Fibroblast of lung (primary cell): ENCODE results near the gene TMA7B. TPM values are rescaled to one million over a fixed set of nuclear protein-coding genes. Genes with fewer than 3 reads are reported as not detected.

Experiments
- DNase-seq, 2 donors: peaks; one replicate each; pipeline versions ENCODE4 v3.0.0 to v3.0.0-alpha.2; 2010; ENCODE audit warnings: low read depth in 2 of 2
- H2AFZ ChIP-seq: 2 replicates; pipeline ENCODE4 v1.5.1; 2012; ENCODE audit warnings: low read length, control low read depth, inconsistent platforms
- H3K27ac ChIP-seq: 2 replicates; pipeline ENCODE4 v1.5.1; 2011; ENCODE audit warnings: low read length, control low read depth; ENCODE audit not compliant: insufficient read depth
- H3K27me3 ChIP-seq: 2 replicates; pipeline ENCODE4 v1.5.1; 2011; ENCODE audit warnings: mild to moderate bottlenecking, low read length; ENCODE audit not compliant: control insufficient read depth, insufficient read depth
- H3K36me3 ChIP-seq: 2 replicates; pipeline ENCODE4 v1.5.1; 2011; ENCODE audit warnings: low read length; ENCODE audit not compliant: control insufficient read depth, insufficient read depth
- H3K4me1 ChIP-seq: 2 replicates; pipeline ENCODE4 v1.5.1; 2011; ENCODE audit warnings: low read length; ENCODE audit not compliant: control insufficient read depth, insufficient read depth; ENCODE audit errors: extremely low read depth
- H3K4me2 ChIP-seq: 2 replicates; pipeline ENCODE4 v1.5.1; 2011; ENCODE audit warnings: low read length, control low read depth; ENCODE audit not compliant: insufficient read depth; ENCODE audit errors: extremely low read depth
- H3K4me3 ChIP-seq, 4 experiments: fragments of 200-600 bp in 1 of 4; sonication (generic) in 1 of 4; replicated peaks in 1 of 4; 2 replicates each; pipeline ENCODE4 v1.5.1; 2011 to 2016; ENCODE audit warnings: low read length in 4 of 4, low read depth in 3 of 4, mild to moderate bottlenecking in 3 of 4, control low read depth in 2 of 4, inconsistent platforms in 1 of 4, mixed read lengths in 1 of 4; ENCODE audit not compliant: insufficient read depth in 1 of 4; ENCODE audit errors: control extremely low read depth in 1 of 4
- H3K79me2 ChIP-seq: 2 replicates; pipeline ENCODE4 v1.5.1; 2012; ENCODE audit warnings: mild to moderate bottlenecking, low read length, inconsistent platforms; ENCODE audit not compliant: control insufficient read depth, insufficient read depth
- H3K9ac ChIP-seq: 2 replicates; pipeline ENCODE4 v1.5.1; 2011; ENCODE audit warnings: mild to moderate bottlenecking, low read length, control low read depth; ENCODE audit not compliant: insufficient read depth
- H3K9me3 ChIP-seq: 2 replicates; pipeline ENCODE4 v1.5.1; 2012; ENCODE audit warnings: low read depth, low read length; ENCODE audit not compliant: control insufficient read depth, insufficient read depth
- H4K20me1 ChIP-seq: 2 replicates; pipeline ENCODE4 v1.5.1; 2011; ENCODE audit warnings: low read length; ENCODE audit not compliant: control insufficient read depth, insufficient read depth; ENCODE audit errors: extremely low read depth
- EZH2 ChIP-seq: IDR thresholded peaks from 2 replicates; pipeline ENCODE4 v1.5.1; 2012; ENCODE audit warnings: low read length, control low read depth, mild to moderate bottlenecking; ENCODE audit errors: missing control alignments
- polyA plus RNA-seq, 2 donors: library from polyadenylated mRNA; depleted of rRNA in 1 of 2; stranded (reverse) in 1 of 2; unstranded in 1 of 2; fragments of >200 nt; gene quantifications; 2 replicates each; pipeline ENCODE4 v1.2.1, GENCODE V29; 2011 to 2012; ENCODE audit warnings: missing spikeins in 1 of 2
- total RNA-seq: library from RNA; depleted of rRNA; stranded (reverse); fragments of >200 nt; gene quantifications from 2 replicates; pipeline ENCODE4 v1.2.1, GENCODE V29; 2014
- TF ChIP-seq, protein P1 (sequence below), 2 donors: IDR thresholded peaks in 1 of 2; conservative IDR thresholded peaks in 1 of 2; 1 replicate in 1 of 2; 2 replicates in 1 of 2; pipeline ENCODE4 v1.5.1; 2011 to 2012; ENCODE audit warnings: low read length in 2 of 2, control low read depth in 1 of 2, inconsistent platforms in 1 of 2, low read depth in 1 of 2, mild to moderate bottlenecking in 1 of 2

The TMA7B gene
- total and polyA plus RNA-seq, 2 donors (not counting 1 experiment from before 2014, with no cell fraction given) = not detected

DNA sequence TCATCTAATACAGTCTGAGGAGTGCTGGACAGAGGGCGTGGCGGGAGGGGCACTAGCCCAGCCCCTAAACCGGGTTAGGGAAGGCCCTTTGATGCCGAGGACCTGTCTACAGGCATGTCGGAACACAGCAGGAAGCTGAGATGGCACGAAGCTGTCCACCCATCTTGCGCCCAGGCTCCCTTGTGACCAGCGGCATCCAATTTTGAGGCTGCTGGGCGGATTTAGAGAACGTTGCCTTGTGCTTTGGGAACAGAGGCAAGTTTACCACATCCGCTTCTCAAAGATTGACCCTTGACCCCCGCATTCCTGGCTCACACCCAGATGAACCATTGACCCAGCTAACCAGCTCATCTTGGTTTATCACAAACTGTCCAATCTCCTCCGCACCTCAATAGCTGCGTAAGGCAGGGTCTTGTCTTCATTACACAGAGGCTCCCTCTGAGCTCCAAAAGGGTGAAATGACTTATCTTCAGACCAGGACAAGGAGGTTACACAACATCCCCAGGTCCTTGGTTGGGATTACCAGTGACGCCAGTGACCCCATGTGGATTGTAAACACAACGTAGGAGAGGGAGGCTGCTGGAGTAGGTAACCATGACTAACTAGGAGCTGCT lies 39.1 kb downstream of the TMA7B start:
- no peak overlapping the region for H3K4me2 ChIP-seq
- H3K4me1 ChIP-seq = no peaks in the 10 kb centered on the region
- H3K27ac ChIP-seq = no peak overlapping the region
- H3K9ac ChIP-seq = no peak overlapping the region
- TF ChIP-seq, protein P1, sequence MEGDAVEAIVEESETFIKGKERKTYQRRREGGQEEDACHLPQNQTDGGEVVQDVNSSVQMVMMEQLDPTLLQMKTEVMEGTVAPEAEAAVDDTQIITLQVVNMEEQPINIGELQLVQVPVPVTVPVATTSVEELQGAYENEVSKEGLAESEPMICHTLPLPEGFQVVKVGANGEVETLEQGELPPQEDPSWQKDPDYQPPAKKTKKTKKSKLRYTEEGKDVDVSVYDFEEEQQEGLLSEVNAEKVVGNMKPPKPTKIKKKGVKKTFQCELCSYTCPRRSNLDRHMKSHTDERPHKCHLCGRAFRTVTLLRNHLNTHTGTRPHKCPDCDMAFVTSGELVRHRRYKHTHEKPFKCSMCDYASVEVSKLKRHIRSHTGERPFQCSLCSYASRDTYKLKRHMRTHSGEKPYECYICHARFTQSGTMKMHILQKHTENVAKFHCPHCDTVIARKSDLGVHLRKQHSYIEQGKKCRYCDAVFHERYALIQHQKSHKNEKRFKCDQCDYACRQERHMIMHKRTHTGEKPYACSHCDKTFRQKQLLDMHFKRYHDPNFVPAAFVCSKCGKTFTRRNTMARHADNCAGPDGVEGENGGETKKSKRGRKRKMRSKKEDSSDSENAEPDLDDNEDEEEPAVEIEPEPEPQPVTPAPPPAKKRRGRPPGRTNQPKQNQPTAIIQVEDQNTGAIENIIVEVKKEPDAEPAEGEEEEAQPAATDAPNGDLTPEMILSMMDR (conservative IDR thresholded peaks at IDR 0.05 in 1 of 2, IDR thresholded peaks at IDR 0.05 in 1 of 2; ENCODE audit: low read depth in 1 of 2, low read length in 2 of 2) = no peak
- TF ChIP-seq EZH2 = no peak
- peaks cover 5% of the 10 kb centered on the region for H3K27me3 ChIP-seq
- H3K9me3 ChIP-seq = no peaks in the 10 kb centered on the region
- peak; percentile 50 to 66 for DNase-seq
- no peaks in the 10 kb centered on the region for H3K36me3 ChIP-seq
- H3K4me3 ChIP-seq = no peak overlapping the region
- no peaks in the 10 kb centered on the region for H4K20me1 ChIP-seq
- H3K79me2 ChIP-seq = no peaks in the 10 kb centered on the region
- H2AFZ ChIP-seq = no peak overlapping the region

DNA sequence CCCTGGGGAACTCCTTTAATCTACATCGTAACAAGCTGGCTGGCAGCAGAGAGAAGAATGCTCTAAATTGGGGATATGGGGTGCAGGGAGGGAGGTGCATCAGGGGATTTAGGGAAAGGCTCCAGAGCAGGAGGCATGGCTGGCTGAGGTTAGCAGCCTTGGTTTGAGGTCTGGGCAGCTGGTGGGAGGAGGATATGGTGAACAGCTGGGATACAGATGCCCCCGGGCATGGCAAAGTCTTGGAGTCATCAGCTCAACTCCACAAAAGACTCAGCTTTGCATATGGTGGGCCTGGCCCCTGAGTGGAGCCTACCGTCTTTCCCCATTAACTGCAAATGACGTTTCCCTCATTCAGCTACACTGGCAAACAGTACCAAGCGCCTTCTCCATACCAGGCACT lies 40.0 kb downstream of the TMA7B start:
- no peak overlapping the region for H2AFZ ChIP-seq
- no peak overlapping the region for H3K4me2 ChIP-seq
- H3K9me3 ChIP-seq = no peaks in the 10 kb centered on the region
- no peaks in the 10 kb centered on the region for H4K20me1 ChIP-seq
- H3K36me3 ChIP-seq = no peaks in the 10 kb centered on the region
- H3K4me1 ChIP-seq = no peaks in the 10 kb centered on the region
- no peak overlapping the region for H3K9ac ChIP-seq
- no peaks in the 10 kb centered on the region for H3K79me2 ChIP-seq
- H3K27me3 ChIP-seq = peaks cover 3% of the 10 kb centered on the region
- TF ChIP-seq, protein P1 (conservative IDR thresholded peaks at IDR 0.05 in 1 of 2, IDR thresholded peaks at IDR 0.05 in 1 of 2; ENCODE audit: low read depth in 1 of 2, low read length in 2 of 2) = no peak
- no peak for TF ChIP-seq EZH2
- H3K4me3 ChIP-seq = no peak overlapping the region
- no peak for DNase-seq
- no peak overlapping the region for H3K27ac ChIP-seq

DNA sequence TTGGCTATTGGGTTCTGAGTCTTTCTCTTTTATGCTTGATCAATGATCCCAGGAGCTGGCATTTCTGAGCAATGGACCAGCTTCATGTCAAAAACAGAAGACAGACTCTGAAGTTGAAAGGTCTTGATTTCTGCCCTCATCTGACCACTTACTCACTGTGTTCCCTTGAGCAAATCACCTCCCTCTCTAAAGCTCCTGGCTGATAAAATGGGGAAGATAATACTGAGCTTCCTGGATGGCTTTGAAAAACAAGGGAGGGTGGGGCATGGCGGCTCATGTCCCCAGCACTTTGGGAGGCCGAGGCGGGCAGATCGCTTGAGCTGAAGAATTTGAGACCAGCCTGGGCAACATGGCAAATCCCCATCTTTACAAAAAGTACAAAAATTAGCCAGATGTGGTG lies 40.9 kb downstream of the TMA7B start:
- H4K20me1 ChIP-seq = no peaks in the 10 kb centered on the region
- H3K27ac ChIP-seq = no peak overlapping the region
- H2AFZ ChIP-seq = no peak overlapping the region
- no peak overlapping the region for H3K9ac ChIP-seq
- TF ChIP-seq, protein P1 (conservative IDR thresholded peaks at IDR 0.05 in 1 of 2, IDR thresholded peaks at IDR 0.05 in 1 of 2; ENCODE audit: low read depth in 1 of 2, low read length in 2 of 2) = no peak
- no peak for TF ChIP-seq EZH2
- no peak overlapping the region for H3K4me3 ChIP-seq
- no peak for DNase-seq
- no peaks in the 10 kb centered on the region for H3K79me2 ChIP-seq
- no peaks in the 10 kb centered on the region for H3K36me3 ChIP-seq
- H3K27me3 ChIP-seq = peaks cover 3% of the 10 kb centered on the region
- no peak overlapping the region for H3K4me2 ChIP-seq
- H3K4me1 ChIP-seq = no peaks in the 10 kb centered on the region
- H3K9me3 ChIP-seq = no peaks in the 10 kb centered on the region
